Keratinocyte (primary cell): ENCODE data around the gene SLC35B2. TPM values are rescaled to one million over a fixed set of nuclear protein-coding genes. Genes with fewer than 3 reads are reported as not detected.

Experiments used
- DNase-seq: peaks from one replicate; pipeline ENCODE4 v3.0.0-alpha.2; 2011; ENCODE audit warnings: low read depth, missing footprints, low spot score
- FAIRE-seq: peaks from 2 replicates; lab custom pipeline; 2011; peaks lifted over from hg19 to GRCh38; lab: Jason Lieb, UNC
- H2AFZ ChIP-seq: 2 replicates; pipeline ENCODE4 v1.6.0; 2012; ENCODE audit warnings: low read length, control low read depth, inconsistent platforms; ENCODE audit not compliant: control insufficient read depth
- H3K27ac ChIP-seq: 2 replicates; pipeline ENCODE4 v1.5.1; 2011; ENCODE audit warnings: low read length; ENCODE audit not compliant: control insufficient read depth, insufficient read depth
- H3K27me3 ChIP-seq: 3 replicates; pipeline ENCODE4 v1.6.0; 2011; ENCODE audit warnings: low read length; ENCODE audit not compliant: control insufficient read depth, insufficient read depth; ENCODE audit errors: extremely low read depth
- H3K36me3 ChIP-seq, 2 experiments: 2 replicates in 1 of 2; 3 replicates in 1 of 2; pipeline ENCODE4 v1.5.1; 2011; ENCODE audit warnings: low read length in 2 of 2, mild to moderate bottlenecking in 1 of 2; ENCODE audit not compliant: control insufficient read depth in 2 of 2, insufficient read depth in 2 of 2; ENCODE audit errors: extremely low read depth in 1 of 2
- H3K4me1 ChIP-seq: 3 replicates; pipeline ENCODE4 v1.5.1; 2011; ENCODE audit warnings: low read length; ENCODE audit not compliant: control insufficient read depth, insufficient read depth; ENCODE audit errors: extremely low read depth
- H3K4me2 ChIP-seq: 3 replicates; pipeline ENCODE4 v1.6.0; 2011; ENCODE audit warnings: low read depth, low read length; ENCODE audit not compliant: control insufficient read depth, insufficient read depth; ENCODE audit errors: extremely low read depth
- H3K4me3 ChIP-seq, 3 experiments: fragments of 200-600 bp in 1 of 3; sonication (generic) in 1 of 3; 2 replicates in 2 of 3; 3 replicates in 1 of 3; pipeline ENCODE4 v1.5.1; 2011 to 2016; ENCODE audit warnings: low read length in 3 of 3, mild to moderate bottlenecking in 3 of 3, control low read depth in 2 of 3, inconsistent platforms in 1 of 3, low read depth in 1 of 3, mixed read lengths in 1 of 3, mixed run types in 1 of 3, moderate library complexity in 1 of 3; ENCODE audit not compliant: control insufficient read depth in 2 of 3, insufficient read depth in 2 of 3; ENCODE audit errors: extremely low read depth in 1 of 3
- H3K79me2 ChIP-seq: 2 replicates; pipeline ENCODE4 v1.6.0; 2012; ENCODE audit warnings: low read length; ENCODE audit not compliant: control insufficient read depth, insufficient read depth
- H3K9ac ChIP-seq: 3 replicates; pipeline ENCODE4 v1.6.0; 2011; ENCODE audit warnings: low read length; ENCODE audit not compliant: control insufficient read depth, insufficient read depth; ENCODE audit errors: extremely low read depth
- H3K9me1 ChIP-seq: 3 replicates; pipeline ENCODE4 v1.6.0; 2011; ENCODE audit warnings: low read length; ENCODE audit not compliant: control insufficient read depth, insufficient read depth; ENCODE audit errors: extremely low read depth
- H3K9me3 ChIP-seq: 2 replicates; pipeline ENCODE4 v1.5.1; 2012; ENCODE audit warnings: low read depth, low read length; ENCODE audit not compliant: control insufficient read depth
- H4K20me1 ChIP-seq: 3 replicates; pipeline ENCODE4 v1.6.0; 2011; ENCODE audit warnings: low read length; ENCODE audit not compliant: control insufficient read depth, insufficient read depth; ENCODE audit errors: extremely low read depth
- EZH2 ChIP-seq: IDR thresholded peaks from one replicate; pipeline ENCODE4 v1.6.1; 2012; ENCODE audit warnings: inconsistent platforms, mild to moderate bottlenecking, low read length, moderate library complexity
- dilution Hi-C: fragments of 300-500 bp; cut with MboI; formaldehyde crosslinking; loops from one replicate; pipeline ENCODE4 v1.7.0; 2020; ENCODE audit warnings: low sequenced_read_pairs; ENCODE audit not compliant: extremely low pct_ligation_motif_present
- polyA plus RNA-seq, 5 experiments: library from polyadenylated mRNA; depleted of rRNA in 3 of 5; stranded (reverse) in 3 of 5; stranded (forward) in 1 of 5; unstranded in 1 of 5; fragments of >200 nt; gene quantifications; 1 replicate in 1 of 5; 2 replicates in 3 of 5; 3 replicates in 1 of 5; pipeline versions ENCODE4 v1.2.1 to v1.2.3, GENCODE V29; 2011 to 2012; ENCODE audit warnings: missing spikeins in 2 of 5, low read depth in 1 of 5, low replicate concordance in 1 of 5
- TF ChIP-seq, protein P1 (sequence below), 3 experiments: IDR thresholded peaks in 1 of 3; conservative IDR thresholded peaks in 1 of 3; optimal IDR thresholded peaks in 1 of 3; 2 replicates in 2 of 3; 3 replicates in 1 of 3; pipeline versions ENCODE3 to v1.5.1; 2011; ENCODE audit warnings: low read length in 3 of 3, mild to moderate bottlenecking in 3 of 3, moderate library complexity in 2 of 3, control low read depth in 1 of 3, inconsistent platforms in 1 of 3; ENCODE audit not compliant: insufficient read depth in 2 of 3; ENCODE audit errors: extremely low read depth in 1 of 3

Gene SLC35B2
- polyA plus RNA-seq, 1 donor (not counting 4 experiments of a cell fraction or from before 2014, with no cell fraction given): 69.9 TPM

- TF ChIP-seq EZH2: no peak
- TF ChIP-seq, protein P1, sequence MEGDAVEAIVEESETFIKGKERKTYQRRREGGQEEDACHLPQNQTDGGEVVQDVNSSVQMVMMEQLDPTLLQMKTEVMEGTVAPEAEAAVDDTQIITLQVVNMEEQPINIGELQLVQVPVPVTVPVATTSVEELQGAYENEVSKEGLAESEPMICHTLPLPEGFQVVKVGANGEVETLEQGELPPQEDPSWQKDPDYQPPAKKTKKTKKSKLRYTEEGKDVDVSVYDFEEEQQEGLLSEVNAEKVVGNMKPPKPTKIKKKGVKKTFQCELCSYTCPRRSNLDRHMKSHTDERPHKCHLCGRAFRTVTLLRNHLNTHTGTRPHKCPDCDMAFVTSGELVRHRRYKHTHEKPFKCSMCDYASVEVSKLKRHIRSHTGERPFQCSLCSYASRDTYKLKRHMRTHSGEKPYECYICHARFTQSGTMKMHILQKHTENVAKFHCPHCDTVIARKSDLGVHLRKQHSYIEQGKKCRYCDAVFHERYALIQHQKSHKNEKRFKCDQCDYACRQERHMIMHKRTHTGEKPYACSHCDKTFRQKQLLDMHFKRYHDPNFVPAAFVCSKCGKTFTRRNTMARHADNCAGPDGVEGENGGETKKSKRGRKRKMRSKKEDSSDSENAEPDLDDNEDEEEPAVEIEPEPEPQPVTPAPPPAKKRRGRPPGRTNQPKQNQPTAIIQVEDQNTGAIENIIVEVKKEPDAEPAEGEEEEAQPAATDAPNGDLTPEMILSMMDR (optimal IDR thresholded peaks at IDR 0.05 in 1 of 3, IDR thresholded peaks at IDR 0.05 in 1 of 3, conservative IDR thresholded peaks at IDR 0.05 in 1 of 3; ENCODE audit: extremely low read depth in 1 of 3, insufficient read depth in 2 of 3, low read length in 3 of 3): no peak
- Histone ChIP-seq H3K79me2 (peaks cover 56% of the 10 kb centered on the region), H3K9me1 (peaks cover 5% of the 10 kb centered on the region), H3K4me3 (peak overlapping the region; percentile 97 to 100 (median 99)), H3K4me1 (peaks cover 19% of the 10 kb centered on the region), H3K9me3 (no peaks in the 10 kb centered on the region), H3K4me2 (peak overlapping the region; percentile 96), H3K27me3 (no peaks in the 10 kb centered on the region), H2AFZ (no peak overlapping the region), H3K27ac (peak overlapping the region; percentile 93), H3K9ac (peak overlapping the region; percentile 100), H4K20me1 (peaks cover 56% of the 10 kb centered on the region), H3K36me3 (peaks cover 39 to 47% of the 10 kb centered on the region in 2 experiments)
- no peak for DNase-seq
- FAIRE-seq: no peak
- dilution Hi-C loops: no loop called here
Observed at GRCh38 chr6:44248579-44248978, 8.7 kb downstream of the SLC35B2 start.

DNA sequence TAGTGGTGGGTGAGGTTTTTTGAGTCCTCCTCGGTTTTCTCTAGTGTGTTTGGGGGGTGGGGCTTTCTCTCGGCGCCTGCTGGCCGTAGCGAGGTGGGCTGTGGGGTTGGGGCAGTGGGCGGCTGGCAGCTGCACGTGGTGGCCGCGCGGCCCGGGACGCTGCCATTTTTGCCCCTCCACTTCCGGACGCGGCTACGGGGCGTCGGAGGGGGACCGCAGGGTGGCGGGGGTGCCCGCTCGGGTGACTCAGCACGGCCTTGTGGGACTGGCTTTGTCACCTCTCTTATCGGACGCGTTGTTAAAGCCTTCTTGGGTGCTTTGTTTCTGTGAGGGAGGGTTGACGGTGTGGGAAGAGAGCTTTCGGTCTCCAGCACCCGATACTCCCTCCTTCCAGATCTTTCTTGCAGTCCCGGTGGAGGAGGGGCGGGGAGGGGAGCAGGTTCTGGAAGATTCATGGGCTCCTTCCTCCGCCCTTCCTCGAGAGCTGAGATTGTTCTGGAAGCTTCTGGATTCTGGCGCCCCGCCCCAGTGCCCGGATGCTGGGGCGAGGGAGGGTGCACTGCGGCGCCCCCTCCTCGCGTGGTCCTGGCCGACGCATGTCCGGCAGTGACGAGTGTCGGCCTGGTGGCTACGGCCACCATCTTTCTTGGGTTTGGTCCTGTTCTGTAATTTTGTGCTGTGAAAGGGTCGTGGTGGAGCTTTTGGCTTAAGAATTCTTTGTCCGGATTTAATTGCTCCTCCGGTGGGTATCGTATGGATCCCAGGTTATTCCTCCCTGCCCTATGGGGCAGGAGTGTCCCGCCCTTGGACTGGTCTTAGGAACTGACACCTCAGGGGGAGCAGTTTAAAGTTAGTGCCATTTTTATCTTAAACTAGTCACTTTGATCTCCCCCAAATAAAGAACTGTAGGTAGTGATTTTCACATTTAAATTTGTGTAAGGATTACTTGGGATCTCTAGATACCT lies 9.7 kb downstream of the SLC35B2 start:
- peak overlapping the region; percentile 96 for H3K4me2 ChIP-seq
- H3K4me1 ChIP-seq: peaks cover 19% of the 10 kb centered on the region
- no peaks in the 10 kb centered on the region for H3K27me3 ChIP-seq
- TF ChIP-seq EZH2: no peak
- TF ChIP-seq, protein P1 (optimal IDR thresholded peaks at IDR 0.05 in 1 of 3, IDR thresholded peaks at IDR 0.05 in 1 of 3, conservative IDR thresholded peaks at IDR 0.05 in 1 of 3; ENCODE audit: extremely low read depth in 1 of 3, insufficient read depth in 2 of 3, low read length in 3 of 3): no peak
- peaks cover 31 to 38% of the 10 kb centered on the region in 2 experiments for H3K36me3 ChIP-seq
- peak overlapping the region; percentile 97 to 100 (median 99) for H3K4me3 ChIP-seq
- H3K79me2 ChIP-seq: peaks cover 52% of the 10 kb centered on the region
- peak overlapping the region; percentile 100 for H3K9ac ChIP-seq
- FAIRE-seq: no peak
- peaks cover 5% of the 10 kb centered on the region for H3K9me1 ChIP-seq
- no peak for DNase-seq
- peaks cover 47% of the 10 kb centered on the region for H4K20me1 ChIP-seq
- no peak overlapping the region for H2AFZ ChIP-seq
- H3K9me3 ChIP-seq: no peaks in the 10 kb centered on the region
- dilution Hi-C loops: no loop called here
- peak overlapping the region; percentile 93 for H3K27ac ChIP-seq
